AG08396 (cell line): ENCODE data around the gene PIM2.
A peak's percentile ranks its signal among the peaks of the same experiment; 100 is the strongest.

Experiments
- DNase-seq: peaks from one replicate; pipeline ENCODE4 v3.0.0; 2012; ENCODE audit warnings: low spot score, mixed read lengths

The PIM2 gene

DNA sequence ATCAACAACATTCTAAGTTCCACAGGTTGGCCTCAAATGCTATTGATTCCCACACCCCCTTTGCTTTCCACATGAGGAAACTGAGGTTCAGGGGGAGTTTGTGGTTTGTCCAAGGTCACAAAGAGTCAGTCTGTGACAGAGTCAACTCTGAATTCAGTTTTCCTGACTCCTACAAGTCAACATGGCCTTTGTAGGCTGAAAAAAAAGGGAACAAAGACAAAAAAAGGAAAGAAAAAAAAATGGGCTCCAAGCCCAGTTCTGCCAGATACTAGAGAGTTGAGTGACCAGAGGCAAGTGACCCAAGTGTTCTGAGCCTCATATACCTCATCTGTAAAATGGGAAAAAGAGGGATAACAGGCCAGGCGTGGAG lies 16.5 kb upstream of the PIM2 start:
- DNase-seq = no peak

DNA sequence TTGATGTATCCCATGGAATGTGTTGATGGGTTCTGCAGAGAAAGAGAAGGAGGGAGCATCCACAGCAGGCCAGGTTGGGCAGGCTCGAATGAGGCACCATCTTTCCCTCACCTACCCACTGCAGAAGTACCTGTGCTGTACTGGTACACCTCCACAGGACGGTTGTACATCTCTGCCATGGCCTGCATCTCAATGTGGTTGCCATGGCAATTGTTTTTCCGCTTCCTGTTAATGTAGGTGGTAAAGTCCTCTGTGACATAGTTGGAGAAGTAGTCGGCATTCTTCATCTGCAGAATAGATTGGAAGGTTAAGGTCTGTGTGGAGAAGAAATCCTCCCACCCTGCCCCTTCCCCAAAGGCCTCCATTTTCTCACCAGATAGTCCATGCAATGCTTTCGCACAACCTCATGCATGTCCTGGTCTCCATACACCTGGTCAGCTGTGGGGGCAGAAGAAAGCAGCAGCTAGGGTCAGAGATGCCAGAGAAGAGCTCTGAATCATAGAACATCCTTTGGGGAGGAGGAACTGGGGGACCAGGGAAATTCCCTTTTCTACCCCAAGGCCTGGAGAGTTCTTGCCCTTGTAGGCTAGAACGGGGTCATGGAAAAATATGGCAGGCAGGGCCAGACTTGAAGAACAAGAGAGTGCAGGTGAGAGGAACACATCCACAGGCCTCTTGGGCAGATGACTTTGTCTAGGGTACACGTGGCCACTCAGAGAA lies 15.9 kb upstream of the PIM2 start:
- DNase-seq = no peak

DNA sequence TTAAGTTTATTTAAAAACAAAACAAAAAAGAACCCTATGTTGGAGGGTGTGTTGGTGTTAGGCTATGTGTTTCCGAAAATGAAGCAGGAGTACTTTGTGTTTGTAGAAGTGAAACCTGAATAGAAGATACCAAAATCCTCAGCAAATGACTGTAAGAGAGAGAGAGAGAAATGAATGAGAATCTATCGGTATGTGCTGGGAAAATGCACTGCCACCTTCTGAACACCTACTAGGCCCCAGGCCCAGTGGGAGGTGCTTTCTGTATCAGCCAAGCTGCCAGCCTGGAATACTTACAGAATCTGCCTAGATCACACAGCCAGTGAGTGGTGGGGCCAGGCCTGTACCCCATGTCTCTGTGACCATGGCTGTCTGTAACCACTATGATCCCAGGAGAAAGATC lies 14.9 kb upstream of the PIM2 start:
- DNase-seq = no peak

DNA sequence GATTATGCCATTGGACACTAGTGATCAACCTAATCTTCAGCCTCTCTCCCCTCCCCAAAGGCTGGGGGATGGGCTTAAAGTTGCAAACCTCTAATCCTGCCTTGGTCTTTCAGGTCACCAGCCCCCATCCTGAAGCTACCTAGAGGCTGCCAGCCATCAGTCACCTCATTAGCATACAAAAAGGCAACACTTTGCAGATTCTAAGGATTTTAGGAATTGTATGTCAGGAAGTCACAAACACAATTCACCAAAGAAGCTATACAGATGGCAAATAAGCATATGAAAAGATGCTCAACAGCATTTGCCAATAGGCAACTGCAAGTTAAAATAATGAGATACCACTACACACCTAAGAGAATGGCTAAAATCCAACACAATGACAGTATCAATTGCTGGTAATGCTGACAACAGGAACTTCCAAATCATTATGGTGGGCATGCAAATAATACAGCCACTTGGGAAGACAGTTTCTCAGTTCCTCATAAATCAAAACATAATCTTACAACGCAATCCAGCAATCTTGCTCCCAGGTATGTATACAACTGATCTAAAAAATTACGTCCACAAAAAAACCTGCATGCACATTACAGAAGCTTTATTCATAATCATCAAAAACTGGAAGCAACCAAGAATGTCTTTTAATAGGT lies 9.0 kb upstream of the PIM2 start:
- no peak for DNase-seq

DNA sequence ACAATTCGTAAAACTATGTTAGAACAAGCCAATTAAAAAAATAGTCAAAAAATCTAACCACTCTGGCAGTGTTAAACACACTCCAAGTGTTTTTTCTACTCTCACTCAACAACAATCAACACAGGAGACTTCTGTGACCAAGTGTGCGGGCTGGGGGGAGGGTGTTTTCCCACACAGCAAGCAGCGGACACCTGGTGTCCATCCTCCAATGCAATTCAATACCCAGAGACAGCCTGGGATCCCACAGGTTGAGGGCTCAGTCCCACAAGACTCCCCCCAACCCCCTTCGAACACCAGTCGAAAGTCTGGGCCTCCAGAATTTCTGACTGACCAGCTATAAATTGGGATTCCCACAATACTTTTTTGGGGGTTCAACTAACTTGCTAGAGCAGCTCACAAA lies 8.3 kb upstream of the PIM2 start:
- no peak for DNase-seq

DNA sequence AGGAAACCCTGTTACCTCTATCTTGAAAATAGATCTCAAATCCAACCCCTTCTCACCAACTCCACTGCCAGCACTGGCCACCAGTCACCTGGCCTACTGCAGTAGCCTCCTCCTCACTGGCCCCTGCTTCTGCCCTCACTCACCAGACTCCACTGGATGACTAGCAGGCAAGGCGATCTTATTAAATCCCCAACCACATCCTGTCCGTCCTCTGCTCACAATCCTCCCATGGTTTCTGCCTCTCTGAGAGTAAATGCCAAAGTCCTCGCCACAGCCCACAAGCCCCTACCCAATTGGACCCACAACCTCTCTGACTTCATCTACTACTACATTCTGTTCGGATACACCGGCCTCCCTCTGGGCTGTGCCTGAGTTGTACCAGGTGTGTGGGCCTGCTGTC lies 5.4 kb upstream of the PIM2 start:
- DNase-seq = no peak

DNA sequence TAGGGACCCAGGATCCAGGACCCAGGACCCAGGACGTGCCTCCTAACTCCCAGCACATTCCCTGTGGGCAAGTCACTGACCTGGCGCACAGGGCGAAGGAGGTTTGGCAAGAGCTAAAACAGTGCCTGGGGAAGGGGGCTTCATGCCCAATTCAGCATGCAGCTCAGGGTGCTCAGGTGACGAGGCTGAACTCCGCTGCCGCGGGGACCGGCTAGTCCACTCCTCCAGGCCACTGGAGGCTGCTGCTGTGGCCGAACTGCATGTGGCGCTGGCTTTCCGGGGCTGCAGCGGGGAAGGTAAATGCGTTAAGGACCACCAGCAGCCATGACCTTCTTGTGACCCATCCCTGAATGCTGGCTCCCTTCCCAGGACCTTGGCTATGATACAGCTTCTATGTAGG lies 4.9 kb upstream of the PIM2 start:
- DNase-seq = no peak

DNA sequence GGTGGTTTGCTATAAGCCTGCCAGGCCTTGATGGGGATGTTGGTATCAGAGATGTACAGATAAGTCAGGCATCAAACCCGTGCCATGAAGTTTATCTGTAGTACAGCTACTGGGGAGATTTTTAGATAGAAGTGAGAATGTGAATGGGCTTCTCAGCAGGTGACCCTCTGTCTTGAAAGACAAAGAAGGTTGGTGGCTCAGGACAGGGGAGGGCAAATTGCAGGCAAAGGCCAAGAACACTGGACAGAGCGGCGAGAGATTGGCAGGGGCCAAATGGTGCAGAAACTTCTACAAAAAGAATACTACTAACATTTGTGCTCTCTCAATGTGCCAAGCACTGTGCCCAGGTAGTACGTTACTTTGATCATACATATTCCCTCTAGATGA lies 1.9 kb upstream of the PIM2 start:
- DNase-seq = no peak

DNA sequence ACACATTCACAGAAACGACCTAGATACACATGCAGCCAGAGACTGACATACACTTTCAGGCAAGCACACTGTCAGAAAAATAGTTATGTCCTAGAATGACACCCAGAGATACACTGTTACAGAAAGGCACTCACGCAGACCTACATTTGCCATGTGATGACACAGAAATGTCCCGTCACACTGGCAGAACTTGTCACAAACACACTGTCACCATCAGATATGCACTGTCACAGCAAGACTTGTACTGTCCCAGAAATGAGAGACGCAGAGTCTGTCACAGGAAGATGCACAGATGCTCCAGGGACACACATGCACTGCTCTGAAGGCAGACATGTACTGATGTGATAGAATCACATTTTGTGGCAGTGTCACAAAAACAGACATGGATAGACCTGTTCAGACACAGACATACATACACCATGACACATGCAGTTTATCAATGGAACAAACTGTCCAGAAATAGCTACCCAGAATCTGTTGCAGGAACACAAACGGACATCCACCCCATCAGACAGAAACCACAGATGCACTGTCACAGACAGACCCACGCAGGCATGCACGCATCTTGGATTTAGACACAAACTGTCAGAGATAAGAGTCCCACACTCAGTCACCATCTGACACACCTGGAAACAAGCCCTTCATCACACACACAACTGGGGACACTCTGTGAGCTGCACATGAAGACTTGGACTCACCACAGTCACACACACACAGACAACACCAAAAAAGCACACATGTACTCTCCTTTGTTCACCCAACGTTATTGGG lies 1.3 kb upstream of the PIM2 start:
- no peak for DNase-seq

DNA sequence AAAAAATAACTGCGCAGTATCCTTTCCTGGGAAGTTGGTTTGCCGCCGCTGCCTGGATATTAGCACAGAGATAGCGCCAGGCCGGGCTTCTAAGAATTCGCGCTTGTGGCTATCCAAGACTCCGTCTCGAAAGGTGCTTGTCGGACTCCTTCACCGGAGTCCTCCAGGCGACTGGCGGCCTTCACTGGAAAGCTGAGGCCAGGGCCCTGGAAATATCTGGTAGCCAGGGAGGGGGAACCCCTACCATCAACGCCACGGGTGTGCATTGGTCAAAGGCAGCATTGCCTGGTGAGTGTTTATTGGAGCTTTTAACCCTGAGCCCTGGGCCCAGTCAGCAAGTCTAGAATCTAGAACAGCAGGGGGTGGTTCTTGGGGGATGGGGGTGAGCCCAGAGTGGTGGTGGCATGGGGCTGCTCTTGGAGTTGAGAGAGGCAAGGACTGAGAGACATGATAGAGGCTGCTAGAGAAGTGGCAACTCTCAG lies 577 bp upstream of the PIM2 start:
- no peak for DNase-seq

DNA sequence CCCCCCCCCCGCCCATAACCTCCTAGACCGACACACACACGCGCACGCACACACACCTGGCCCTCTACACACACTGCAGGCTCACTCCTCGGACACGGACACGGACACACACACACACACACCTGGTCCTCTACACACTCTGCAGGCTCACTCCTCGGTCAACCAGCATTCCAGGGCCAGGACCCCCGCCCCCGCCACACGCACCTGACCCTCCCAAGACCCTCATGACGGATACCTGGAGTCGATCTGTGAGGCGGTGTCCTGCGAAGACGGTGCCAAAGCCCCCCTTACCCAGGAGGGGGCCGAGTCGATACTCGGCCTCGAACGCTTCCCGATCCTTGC lies 552 bp downstream of the PIM2 start:
- DNase-seq = no peak

DNA sequence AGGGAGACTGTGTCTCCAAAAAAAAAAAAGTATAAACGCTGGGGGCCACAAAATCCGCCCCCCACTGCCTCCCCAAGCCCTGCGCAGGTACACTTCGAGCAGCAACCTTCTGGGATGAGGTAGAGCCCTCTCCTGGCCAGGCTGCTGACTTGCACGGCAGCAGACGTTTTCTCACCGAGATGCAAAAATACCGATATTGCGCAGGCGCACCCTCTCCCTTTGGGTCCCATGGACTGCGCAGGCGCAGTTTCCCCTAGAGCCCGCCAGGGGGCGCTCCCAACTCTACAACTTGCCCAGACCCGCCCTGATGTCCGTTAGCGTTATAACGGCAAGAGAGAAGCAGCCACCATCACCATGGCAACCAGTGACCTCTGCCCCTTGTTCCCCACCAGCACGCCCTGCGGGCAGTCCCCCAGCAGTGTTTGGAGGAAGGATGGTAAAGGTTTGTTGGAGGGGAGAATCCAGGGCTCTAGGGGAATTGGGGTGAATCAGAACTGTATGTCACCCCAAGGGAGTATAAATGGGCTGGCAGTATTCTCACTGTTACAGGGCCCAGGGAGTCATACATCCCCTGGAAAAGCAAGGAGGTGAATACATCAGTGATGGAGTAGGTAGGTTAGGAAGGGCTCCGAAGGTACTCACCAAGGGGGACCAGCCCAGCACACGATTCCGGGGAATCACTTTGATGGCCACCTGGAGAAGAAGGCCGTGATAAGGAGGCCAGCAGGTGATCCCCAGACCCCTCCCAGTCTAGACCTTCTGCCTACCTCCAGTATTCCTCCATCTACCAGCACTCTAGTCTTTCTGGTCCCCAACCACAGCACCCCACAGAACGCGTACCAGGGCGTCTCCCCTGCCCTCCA lies 1.5 kb downstream of the PIM2 start:
- peak; percentile 92 for DNase-seq

DNA sequence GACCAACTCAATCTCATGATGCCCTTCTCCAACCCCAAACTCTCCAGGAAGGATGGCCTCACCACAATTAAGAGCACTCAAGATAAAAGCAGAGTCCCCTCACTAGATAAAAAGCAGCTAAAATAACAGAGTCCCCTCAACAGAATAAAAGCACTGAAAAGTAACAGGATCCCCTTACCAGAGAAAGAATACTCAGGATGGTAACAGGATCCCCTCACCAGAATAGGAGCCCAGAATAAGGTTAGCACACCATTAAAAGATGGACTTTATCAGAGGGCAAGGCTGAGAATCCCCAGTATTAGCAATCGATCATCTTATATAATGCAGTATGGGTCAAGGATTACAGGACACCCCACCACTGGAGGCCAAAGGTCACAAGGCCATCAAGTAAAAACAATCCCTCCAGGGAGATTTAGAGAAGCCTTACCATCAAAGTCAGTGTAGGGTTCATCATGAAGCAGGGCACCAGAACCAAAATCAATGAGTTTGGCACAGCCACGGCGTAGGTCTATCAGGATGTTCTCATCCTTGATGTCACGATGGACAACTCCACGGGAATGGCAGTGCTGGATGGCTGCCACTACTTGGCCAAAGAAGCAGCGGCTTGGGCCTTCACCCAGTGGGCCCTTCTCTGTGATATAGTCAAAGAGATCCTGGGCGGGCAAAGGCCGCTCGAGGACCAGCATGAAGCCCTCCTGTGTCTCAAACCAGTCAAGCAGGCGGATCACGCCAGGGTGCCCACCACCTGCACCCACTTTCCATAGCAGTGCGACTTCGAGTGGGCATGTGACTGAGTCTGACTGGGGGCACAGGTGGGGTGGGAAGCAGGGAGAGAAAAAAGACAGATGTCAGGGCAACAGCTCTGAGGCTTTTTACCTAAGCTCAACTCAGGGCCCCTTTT lies 4.0 kb downstream of the PIM2 start:
- no peak for DNase-seq

DNA sequence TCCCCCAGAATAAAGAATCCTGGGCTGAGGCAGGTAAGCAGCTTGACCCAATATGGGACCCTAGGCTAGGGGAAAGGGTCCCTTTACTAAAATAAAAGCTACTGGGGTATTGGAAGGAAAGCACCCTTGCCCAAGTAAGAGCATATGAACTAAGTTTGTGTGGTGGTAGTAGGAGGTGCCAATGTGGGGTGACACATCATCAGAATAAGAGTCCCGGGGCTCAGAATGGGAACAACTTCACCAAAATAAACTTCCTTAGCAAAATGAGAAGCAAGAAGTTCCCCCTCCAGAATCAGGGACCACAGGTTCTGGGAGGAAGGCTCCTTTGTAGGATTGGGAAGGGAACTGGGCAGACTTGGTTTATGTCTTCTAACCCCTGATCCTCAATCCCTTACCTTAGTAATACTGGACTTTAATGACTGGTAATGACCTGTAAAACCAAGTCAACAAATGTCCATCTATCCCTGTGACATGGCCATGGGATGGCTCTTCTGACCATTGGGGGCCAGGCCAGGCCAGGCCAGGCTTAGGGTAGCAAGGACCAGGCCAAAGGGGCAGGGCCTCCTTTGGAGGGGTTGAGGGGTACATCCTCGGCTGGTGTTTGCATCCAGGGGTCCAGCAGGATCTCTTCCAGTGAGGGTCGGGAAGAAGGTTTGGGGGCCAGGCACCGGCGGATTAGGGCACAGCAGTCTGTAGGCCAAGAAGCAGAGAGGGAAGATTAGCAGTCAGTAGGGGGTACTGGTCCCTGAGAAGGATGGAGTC lies 5.0 kb downstream of the PIM2 start:
- DNase-seq = no peak

DNA sequence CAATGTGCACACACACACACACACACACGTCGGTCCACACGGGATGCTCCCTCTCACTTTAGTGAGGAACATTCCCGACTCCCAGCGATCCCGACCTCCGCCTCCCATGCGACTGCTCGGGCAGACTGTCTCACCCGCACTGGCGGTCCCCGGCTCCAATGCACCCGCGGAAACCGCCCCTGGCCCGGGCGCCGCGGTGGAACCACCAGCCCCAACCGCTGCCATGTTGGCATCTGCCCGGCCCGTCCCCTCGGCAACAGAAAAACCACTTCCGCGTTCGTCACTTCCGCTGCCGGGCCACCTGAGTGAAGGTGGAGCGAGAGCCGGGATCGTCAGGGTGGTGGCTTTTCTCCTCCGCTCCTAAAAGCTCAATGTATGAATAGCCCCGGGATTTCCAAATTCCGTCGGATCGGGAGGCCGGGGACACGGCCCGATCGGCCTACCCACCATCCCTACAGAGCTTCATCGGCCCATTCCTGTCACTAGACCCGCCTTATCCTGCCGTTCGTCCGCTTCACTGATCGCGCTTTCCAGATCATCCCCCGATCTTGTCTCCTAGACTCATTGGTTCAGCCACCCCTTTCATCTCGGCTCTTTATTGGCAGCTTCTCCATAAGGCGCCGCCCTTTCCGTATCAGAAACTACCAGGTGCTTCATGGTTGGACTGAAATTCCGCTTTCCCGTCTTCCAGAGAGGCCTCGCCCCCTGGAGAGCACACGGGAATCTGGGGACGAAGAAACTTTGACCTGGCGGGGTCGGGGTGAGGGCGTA lies 7.2 kb downstream of the PIM2 start, which contains the start of gene SLC35A2:
Gene SLC35A2, minus strand, starts transcription at position 235 of the 771 bp plus-strand sequence. Its CDS starts 10 bp downstream, at position 225.
- DNase-seq = peak; percentile 75

DNA sequence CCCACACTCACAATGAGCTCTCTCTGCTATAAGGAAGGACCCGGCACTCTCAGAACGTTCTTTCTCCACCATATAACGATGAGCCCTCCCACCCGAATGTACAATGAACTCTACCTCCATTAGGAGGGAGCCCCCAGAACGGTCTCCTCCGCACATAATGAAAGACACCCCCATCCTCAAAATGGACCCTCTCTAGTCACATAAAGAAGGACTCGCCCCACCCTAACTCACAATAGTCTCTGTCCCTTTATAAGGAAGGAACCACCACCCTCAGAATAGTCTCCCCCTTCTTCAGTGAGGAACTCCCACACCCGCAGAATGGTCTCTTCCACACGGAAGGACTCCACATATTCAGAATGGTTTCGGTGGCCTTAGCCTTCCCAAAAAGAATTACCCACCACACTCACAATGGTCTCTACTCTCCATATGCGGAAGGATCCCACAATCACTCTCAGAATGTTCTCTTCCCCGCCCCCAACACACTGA lies 7.9 kb downstream of the PIM2 start:
- DNase-seq = peak; percentile 29

DNA sequence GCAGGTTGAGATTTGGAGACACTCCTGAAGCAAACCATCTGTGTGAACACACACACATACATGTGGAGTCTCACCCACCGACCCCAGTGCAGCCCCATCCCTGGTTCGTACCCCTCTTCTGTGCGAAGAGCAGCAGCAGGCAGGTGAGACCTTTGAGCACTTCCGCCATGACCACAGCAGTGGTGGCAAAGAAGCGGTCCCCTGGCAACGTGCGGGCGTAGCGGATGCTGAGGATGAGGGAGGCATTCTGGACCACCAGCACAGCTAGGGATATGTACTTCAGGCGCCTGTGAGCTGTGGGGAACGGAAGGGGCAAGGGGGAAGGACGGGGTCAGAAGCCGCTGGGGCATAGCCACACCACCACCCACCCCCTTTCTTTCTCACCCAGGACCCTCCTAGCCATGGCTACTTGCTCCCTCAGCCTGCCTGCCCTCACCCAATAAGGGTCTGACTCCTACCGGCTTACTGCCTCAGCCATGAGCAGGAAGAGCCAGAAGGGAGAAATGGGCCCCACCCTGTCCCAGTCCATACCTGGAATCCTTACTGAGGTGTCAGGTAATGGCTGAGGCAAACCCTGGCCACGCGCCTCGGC lies 9.0 kb downstream of the PIM2 start:
- DNase-seq = no peak

DNA sequence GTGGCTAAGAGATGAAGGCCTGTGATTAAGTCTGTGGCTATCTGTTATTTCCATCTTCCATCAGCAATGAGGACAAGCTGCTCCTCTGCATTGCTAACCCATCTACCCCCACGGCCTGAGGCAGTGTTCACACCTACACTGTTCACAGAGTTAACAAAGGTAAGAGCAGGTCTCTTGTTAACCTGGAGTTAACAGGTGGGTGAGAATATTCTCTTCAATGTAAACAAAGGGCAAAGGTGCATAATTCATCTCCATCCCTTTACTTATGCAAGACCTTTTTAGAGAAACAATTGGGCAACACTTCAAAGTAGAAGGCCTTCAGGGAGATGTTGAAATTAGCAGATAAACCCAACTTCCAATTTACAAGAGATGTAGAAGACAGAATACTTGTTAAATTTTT lies 10.2 kb downstream of the PIM2 start:
- DNase-seq = no peak
